ENCODE results near the gene GUSB.
"Not testable (repeated sequence)": the region's sequence is repeated elsewhere in the genome, so short reads cannot be mapped to it uniquely, and the experiment has no call there.

GUSB gene

DNA sequence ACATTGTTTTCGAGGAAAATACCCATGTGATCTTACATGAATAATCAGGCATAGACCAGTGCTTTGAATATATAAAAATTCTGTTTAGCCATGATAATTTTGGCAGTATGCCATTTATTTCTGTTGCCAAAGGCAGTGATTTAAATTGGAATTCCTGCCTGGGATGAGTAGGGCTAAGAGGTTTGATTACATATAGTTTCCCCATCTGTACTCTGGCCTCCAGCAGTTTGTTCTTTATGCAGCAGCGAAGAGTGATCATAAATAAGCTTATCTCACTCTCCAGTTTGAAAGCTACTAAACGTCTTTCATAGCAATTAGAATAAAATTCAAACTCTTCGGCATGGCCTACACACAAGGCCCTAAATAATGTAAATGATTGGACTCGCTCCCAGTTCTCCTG, 36.2 kb downstream of the GUSB start:
- WGBS = no CpG with 5 or more reads among the region's 5 CpGs
- H4K8ac ChIP-seq (ENCODE audit: low read length); H3K4me3 ChIP-seq (ENCODE audit: insufficient read depth in 1 of 2, low read depth in 1 of 2, low read length in 2 of 2); H3K4me2 ChIP-seq (ENCODE audit: low read length, poor library complexity, severe bottlenecking); H4K91ac ChIP-seq (ENCODE audit: low read length); H3K4ac ChIP-seq (ENCODE audit: low read depth in 1 of 2, low read length in 2 of 2); H2BK120ac ChIP-seq (ENCODE audit: low read depth, low read length); H3K4me1 ChIP-seq (ENCODE audit: control insufficient read depth, insufficient read depth, low read depth, low read length); DNase-seq; H3K9me3 ChIP-seq (ENCODE audit: control insufficient read depth, low read length); H3K36me3 ChIP-seq (ENCODE audit: control insufficient read depth in 1 of 2, insufficient read depth in 2 of 2, low read depth in 1 of 2, low read length in 2 of 2); H2BK5ac ChIP-seq (ENCODE audit: low read depth, low read length, poor library complexity, severe bottlenecking); H2BK12ac ChIP-seq (ENCODE audit: low read length in 2 of 2); H3K9ac ChIP-seq (ENCODE audit: low read length); H3K14ac ChIP-seq (ENCODE audit: low read length in 2 of 2); H2BK15ac ChIP-seq (ENCODE audit: low read depth, poor library complexity, severe bottlenecking); H3K27ac ChIP-seq (ENCODE audit: low read length, poor library complexity, severe bottlenecking); H2AFZ ChIP-seq (ENCODE audit: low read depth, low read length); H3K27me3 ChIP-seq (ENCODE audit: control insufficient read depth in 1 of 2, insufficient read depth in 1 of 2, low read length in 2 of 2); H3K18ac ChIP-seq (ENCODE audit: low read depth in 1 of 2, low read length in 2 of 2); H3K23ac ChIP-seq (ENCODE audit: low read length in 2 of 2); H2AK5ac ChIP-seq (ENCODE audit: low read length, severe bottlenecking): not testable (repeated sequence)
- H3K79me1 ChIP-seq (replicated peaks; ENCODE audit: low read length, poor library complexity, severe bottlenecking) = peaks cover 13% of the 10 kb centered on the region

DNA sequence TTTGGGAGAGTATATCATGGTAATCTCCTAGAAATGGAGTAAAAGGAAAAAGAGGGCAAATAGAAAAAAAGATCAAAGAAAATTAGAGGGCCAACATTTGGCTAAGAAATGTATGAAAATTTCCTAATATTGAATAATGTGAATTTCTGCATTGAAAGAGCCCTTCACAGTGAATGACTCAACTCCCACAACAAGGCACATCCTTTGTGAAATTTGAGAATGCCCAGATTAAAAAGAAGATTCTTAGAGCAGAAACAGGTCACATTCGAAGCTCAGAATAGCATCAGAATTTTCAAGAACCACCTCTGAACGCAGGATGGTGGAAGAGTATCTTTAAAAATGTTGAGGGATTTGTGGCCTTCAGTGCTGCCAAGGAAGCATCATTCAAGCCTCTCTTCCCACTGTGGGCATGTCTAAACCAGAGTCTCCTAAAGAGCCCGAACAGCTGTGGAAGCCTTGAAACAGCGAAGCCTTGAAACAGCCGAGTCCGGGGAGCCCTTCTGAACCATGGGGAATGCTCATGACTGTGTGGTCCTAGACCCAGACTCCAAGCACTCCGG, 43.6 kb downstream of the GUSB start:
- H3K18ac ChIP-seq (ENCODE audit: low read depth in 1 of 2, low read length in 2 of 2) = no peak overlapping the region
- no peak overlapping the region for H2BK15ac ChIP-seq (ENCODE audit: low read depth, poor library complexity, severe bottlenecking)
- H3K23ac ChIP-seq (ENCODE audit: low read length in 2 of 2) = no peak overlapping the region
- no peak overlapping the region for H2AK5ac ChIP-seq (ENCODE audit: low read length, severe bottlenecking)
- peaks cover 31% of the 10 kb centered on the region for H3K79me1 ChIP-seq (replicated peaks; ENCODE audit: low read length, poor library complexity, severe bottlenecking)
- no peak overlapping the region for H3K4ac ChIP-seq (ENCODE audit: low read depth in 1 of 2, low read length in 2 of 2)
- no peak overlapping the region for H3K4me2 ChIP-seq (ENCODE audit: low read length, poor library complexity, severe bottlenecking)
- no peak overlapping the region for H2BK5ac ChIP-seq (ENCODE audit: low read depth, low read length, poor library complexity, severe bottlenecking)
- peaks cover 2 to 4% of the 10 kb centered on the region in 2 experiments for H3K36me3 ChIP-seq (ENCODE audit: control insufficient read depth in 1 of 2, insufficient read depth in 2 of 2, low read depth in 1 of 2, low read length in 2 of 2)
- H3K9me3 ChIP-seq (ENCODE audit: control insufficient read depth, low read length) = no peaks in the 10 kb centered on the region
- H2AFZ ChIP-seq (ENCODE audit: low read depth, low read length) = no peak overlapping the region
- no peak overlapping the region for H3K9ac ChIP-seq (ENCODE audit: low read length)
- no peak overlapping the region for H3K4me3 ChIP-seq (ENCODE audit: insufficient read depth in 1 of 2, low read depth in 1 of 2, low read length in 2 of 2)
- no peak for DNase-seq
- H3K4me1 ChIP-seq (ENCODE audit: control insufficient read depth, insufficient read depth, low read depth, low read length) = no peaks in the 10 kb centered on the region
- no peak overlapping the region for H2BK120ac ChIP-seq (ENCODE audit: low read depth, low read length)
- 99% methylated on average over 7 of the region's 7 CpGs for WGBS
- H4K8ac ChIP-seq (ENCODE audit: low read length) = no peak overlapping the region
- no peak overlapping the region for H2BK12ac ChIP-seq (ENCODE audit: low read length in 2 of 2)
- H3K27ac ChIP-seq (ENCODE audit: low read length, poor library complexity, severe bottlenecking) = no peak overlapping the region
- no peak overlapping the region for H3K14ac ChIP-seq (ENCODE audit: low read length in 2 of 2)
- no peak overlapping the region for H4K91ac ChIP-seq (ENCODE audit: low read length)
- H3K27me3 ChIP-seq (ENCODE audit: control insufficient read depth in 1 of 2, insufficient read depth in 1 of 2, low read length in 2 of 2) = no peaks in the 10 kb centered on the region

DNA sequence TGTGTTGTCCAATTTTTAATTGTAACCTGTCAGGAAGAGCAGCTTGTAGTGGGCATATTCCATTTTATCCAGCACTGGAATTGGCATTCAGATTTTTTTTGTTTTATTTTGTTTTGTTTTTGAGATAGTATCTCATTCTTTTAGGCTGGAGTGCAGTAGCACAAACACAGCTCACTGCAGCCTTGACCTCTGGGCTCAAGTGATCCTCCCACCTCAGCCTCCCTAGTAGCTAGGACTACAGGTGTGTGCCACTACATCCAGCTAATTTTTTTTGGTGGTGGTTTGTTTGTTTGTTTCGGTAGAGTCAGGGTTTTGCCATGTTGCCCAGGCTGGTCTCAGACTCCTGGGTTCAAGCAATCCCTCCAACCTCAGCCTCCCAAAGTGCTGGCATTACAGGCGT, 44.7 kb downstream of the GUSB start:
- Histone ChIP-seq H2BK15ac (ENCODE audit: low read depth, poor library complexity, severe bottlenecking) (no peak overlapping the region), H3K14ac (ENCODE audit: low read length in 2 of 2) (no peak overlapping the region), H3K79me1 (replicated peaks; ENCODE audit: low read length, poor library complexity, severe bottlenecking) (peaks cover 30% of the 10 kb centered on the region), H3K9ac (ENCODE audit: low read length) (no peak overlapping the region), H2BK120ac (ENCODE audit: low read depth, low read length) (no peak overlapping the region), H4K8ac (ENCODE audit: low read length) (no peak overlapping the region), H2AK5ac (ENCODE audit: low read length, severe bottlenecking) (no peak overlapping the region), H3K4me2 (ENCODE audit: low read length, poor library complexity, severe bottlenecking) (no peak overlapping the region), H3K27ac (ENCODE audit: low read length, poor library complexity, severe bottlenecking) (no peak overlapping the region), H2BK12ac (ENCODE audit: low read length in 2 of 2) (no peak overlapping the region), H3K27me3 (ENCODE audit: control insufficient read depth in 1 of 2, insufficient read depth in 1 of 2, low read length in 2 of 2) (no peaks in the 10 kb centered on the region), H3K4ac (ENCODE audit: low read depth in 1 of 2, low read length in 2 of 2) (no peak overlapping the region), H3K4me1 (ENCODE audit: control insufficient read depth, insufficient read depth, low read depth, low read length) (no peaks in the 10 kb centered on the region), H4K91ac (ENCODE audit: low read length) (no peak overlapping the region), H3K23ac (ENCODE audit: low read length in 2 of 2) (no peak overlapping the region), H3K36me3 (ENCODE audit: control insufficient read depth in 1 of 2, insufficient read depth in 2 of 2, low read depth in 1 of 2, low read length in 2 of 2) (peaks cover 2 to 4% of the 10 kb centered on the region in 2 experiments), H3K4me3 (ENCODE audit: insufficient read depth in 1 of 2, low read depth in 1 of 2, low read length in 2 of 2) (no peak overlapping the region), H3K9me3 (ENCODE audit: control insufficient read depth, low read length) (no peaks in the 10 kb centered on the region), H2AFZ (ENCODE audit: low read depth, low read length) (no peak overlapping the region), H2BK5ac (ENCODE audit: low read depth, low read length, poor library complexity, severe bottlenecking) (no peak overlapping the region), H3K18ac (ENCODE audit: low read depth in 1 of 2, low read length in 2 of 2) (no peak overlapping the region)
- DNase-seq = no peak
- 92% methylated on average over 2 of the region's 2 CpGs for WGBS

DNA sequence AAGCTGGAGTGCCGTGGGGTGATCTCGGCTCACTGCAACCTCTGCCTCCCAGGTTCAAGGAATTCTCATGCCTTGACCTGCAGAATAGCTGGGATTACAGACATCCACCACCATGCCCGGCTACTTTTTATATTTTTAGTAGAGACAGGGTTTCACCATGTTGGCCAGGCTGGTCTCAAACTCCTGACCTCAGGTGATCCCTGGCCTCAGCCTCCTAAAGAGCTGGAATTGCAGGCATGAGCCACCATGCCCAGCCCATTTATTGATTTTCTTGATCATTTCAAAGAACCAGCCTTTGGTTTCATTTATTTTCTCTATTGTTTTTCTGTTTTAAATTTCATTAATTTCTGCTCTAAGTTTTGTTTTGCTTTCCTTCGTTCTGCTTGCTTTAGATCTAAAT, 50.3 kb downstream of the GUSB start:
- Histone ChIP-seq H3K18ac (ENCODE audit: low read depth in 1 of 2, low read length in 2 of 2) (no peak overlapping the region), H3K27me3 (ENCODE audit: control insufficient read depth in 1 of 2, insufficient read depth in 1 of 2, low read length in 2 of 2) (no peaks in the 10 kb centered on the region), H3K4me3 (ENCODE audit: insufficient read depth in 1 of 2, low read depth in 1 of 2, low read length in 2 of 2) (no peak overlapping the region), H4K91ac (ENCODE audit: low read length) (no peak overlapping the region), H4K8ac (ENCODE audit: low read length) (no peak overlapping the region), H2BK15ac (ENCODE audit: low read depth, poor library complexity, severe bottlenecking) (no peak overlapping the region), H2BK120ac (ENCODE audit: low read depth, low read length) (no peak overlapping the region), H3K4me1 (ENCODE audit: control insufficient read depth, insufficient read depth, low read depth, low read length) (no peaks in the 10 kb centered on the region), H3K36me3 (ENCODE audit: control insufficient read depth in 1 of 2, insufficient read depth in 2 of 2, low read depth in 1 of 2, low read length in 2 of 2) (no peaks in the 10 kb centered on the region), H3K9me3 (ENCODE audit: control insufficient read depth, low read length) (no peaks in the 10 kb centered on the region), H2AFZ (ENCODE audit: low read depth, low read length) (no peak overlapping the region), H3K4ac (ENCODE audit: low read depth in 1 of 2, low read length in 2 of 2) (no peak overlapping the region), H3K4me2 (ENCODE audit: low read length, poor library complexity, severe bottlenecking) (no peak overlapping the region), H3K79me1 (replicated peaks; ENCODE audit: low read length, poor library complexity, severe bottlenecking) (peaks cover 19% of the 10 kb centered on the region), H3K23ac (ENCODE audit: low read length in 2 of 2) (no peak overlapping the region), H2AK5ac (ENCODE audit: low read length, severe bottlenecking) (no peak overlapping the region), H2BK12ac (ENCODE audit: low read length in 2 of 2) (no peak overlapping the region), H3K14ac (ENCODE audit: low read length in 2 of 2) (no peak overlapping the region), H3K27ac (ENCODE audit: low read length, poor library complexity, severe bottlenecking) (no peak overlapping the region), H3K9ac (ENCODE audit: low read length) (no peak overlapping the region), H2BK5ac (ENCODE audit: low read depth, low read length, poor library complexity, severe bottlenecking) (no peak overlapping the region)
- DNase-seq = no peak
- 91% methylated on average over 4 of the region's 4 CpGs for WGBS

All from mesenchymal stem cell (in vitro differentiated cells and primary cell).